H9 (cell line): ENCODE results near the gene KANK2. TPM values are rescaled to one million over a fixed set of nuclear protein-coding genes. Genes with fewer than 3 reads are reported as not detected.

Experiments used
- DNase-seq: peaks from one replicate; pipeline ENCODE4 v3.0.0-alpha.2; 2017
- H2AFZ ChIP-seq: one replicate; pipeline ENCODE4 v1.6.1; 2013; ENCODE audit warnings: mild to moderate bottlenecking, low read length, control low read depth, moderate library complexity
- H2AK5ac ChIP-seq: 2 replicates; pipeline ENCODE4 v1.6.1; 2013; ENCODE audit warnings: low read length, control low read depth, mixed read lengths; ENCODE audit not compliant: insufficient read length
- H2BK120ac ChIP-seq: one replicate; pipeline ENCODE4 v1.6.1; 2013; ENCODE audit warnings: low read depth, mild to moderate bottlenecking, low read length, control low read depth, inconsistent platforms; ENCODE audit not compliant: poor library complexity, severe bottlenecking
- H2BK12ac ChIP-seq: 2 replicates; pipeline ENCODE4 v1.6.1; 2013; ENCODE audit warnings: low read length, control low read depth, mixed read lengths, low read depth; ENCODE audit not compliant: insufficient read length
- H2BK15ac ChIP-seq: 2 replicates; pipeline ENCODE4 v1.6.1; 2013; ENCODE audit warnings: low read depth, low read length, control low read depth
- H2BK20ac ChIP-seq: one replicate; pipeline ENCODE4 v1.6.1; 2013; ENCODE audit warnings: low read depth, mild to moderate bottlenecking, low read length, control low read depth, inconsistent platforms; ENCODE audit not compliant: poor library complexity, severe bottlenecking
- H2BK5ac ChIP-seq: 2 replicates; pipeline ENCODE4 v1.6.1; 2013; ENCODE audit warnings: low read length, control low read depth, mixed read lengths; ENCODE audit not compliant: insufficient read length
- H3K14ac ChIP-seq: 2 replicates; pipeline ENCODE4 v1.6.1; 2013; ENCODE audit warnings: low read length, control low read depth; ENCODE audit not compliant: insufficient read depth
- H3K18ac ChIP-seq: 2 replicates; pipeline ENCODE4 v1.6.1; 2013; ENCODE audit warnings: low read depth, mild to moderate bottlenecking, mixed read lengths, low read length, control low read depth; ENCODE audit not compliant: insufficient read length
- H3K23ac ChIP-seq: 2 replicates; pipeline ENCODE4 v1.6.1; 2013; ENCODE audit warnings: low read length, control low read depth, mixed read lengths, low read depth; ENCODE audit not compliant: insufficient read length
- H3K23me2 ChIP-seq: 2 replicates; pipeline ENCODE4 v1.6.1; 2013; ENCODE audit warnings: low read depth, mild to moderate bottlenecking, mixed read lengths, low read length, control low read depth; ENCODE audit not compliant: insufficient read length, poor library complexity, severe bottlenecking
- H3K27ac ChIP-seq: 2 replicates; pipeline ENCODE4 v1.5.1; 2013; ENCODE audit warnings: low read length, control low read depth, mixed read lengths, low read depth; ENCODE audit not compliant: insufficient read length
- H3K27me3 ChIP-seq: 2 replicates; pipeline ENCODE4 v1.6.1; 2013; ENCODE audit warnings: low read length, control low read depth, inconsistent platforms; ENCODE audit not compliant: insufficient read depth
- H3K4ac ChIP-seq: 2 replicates; pipeline ENCODE4 v1.6.1; 2013; ENCODE audit warnings: low read depth, mild to moderate bottlenecking, control low read depth, inconsistent platforms, low read length, moderate library complexity
- H3K4me1 ChIP-seq: 2 replicates; pipeline ENCODE4 v1.6.1; 2013; ENCODE audit warnings: low read length, control low read depth, inconsistent platforms; ENCODE audit not compliant: insufficient read depth
- H3K4me2 ChIP-seq: 2 replicates; pipeline ENCODE4 v1.6.1; 2013; ENCODE audit warnings: low read length, control low read depth, mixed read lengths; ENCODE audit not compliant: insufficient read length, insufficient read depth
- H3K56ac ChIP-seq: 2 replicates; pipeline ENCODE4 v1.6.1; 2013; ENCODE audit warnings: low read depth, mild to moderate bottlenecking, mixed read lengths, low read length, control low read depth; ENCODE audit not compliant: insufficient read length
- H3K79me1 ChIP-seq: 2 replicates; pipeline ENCODE4 v1.6.1; 2013; ENCODE audit warnings: low read depth, mild to moderate bottlenecking, moderate library complexity, low read length, control low read depth, inconsistent platforms; ENCODE audit not compliant: insufficient read depth, poor library complexity, severe bottlenecking
- H3K79me2 ChIP-seq: 2 replicates; pipeline ENCODE4 v1.6.1; 2013; ENCODE audit warnings: low read length, control low read depth, inconsistent platforms; ENCODE audit not compliant: insufficient read depth
- H3K9ac ChIP-seq: 2 replicates; pipeline ENCODE4 v1.6.1; 2013; ENCODE audit warnings: low read length, control low read depth, mixed read lengths; ENCODE audit not compliant: insufficient read length; ENCODE audit errors: extremely low read depth
- H3K9me3 ChIP-seq: one replicate; pipeline ENCODE4 v1.6.1; 2013; ENCODE audit warnings: low read depth, low read length, inconsistent platforms; ENCODE audit not compliant: control insufficient read depth
- H3T11ph ChIP-seq: one replicate; pipeline ENCODE4 v1.6.1; 2013; ENCODE audit warnings: mild to moderate bottlenecking, low read length, control low read depth, inconsistent platforms
- H4K20me1 ChIP-seq: one replicate; pipeline ENCODE4 v1.6.1; 2013; ENCODE audit not compliant: control insufficient read depth, insufficient read length, insufficient read depth
- H4K5ac ChIP-seq: 2 replicates; pipeline ENCODE4 v1.6.1; 2013; ENCODE audit warnings: low read depth, mild to moderate bottlenecking, mixed read lengths, low read length, control low read depth; ENCODE audit not compliant: insufficient read length
- H4K8ac ChIP-seq: replicated peaks from 2 replicates; pipeline ENCODE4 v1.6.1; 2013; ENCODE audit warnings: low read length, control low read depth, mixed read lengths, low read depth; ENCODE audit not compliant: insufficient read length
- H4K91ac ChIP-seq: 2 replicates; pipeline ENCODE4 v1.6.1; 2013; ENCODE audit warnings: low read depth, mild to moderate bottlenecking, moderate library complexity, mixed read lengths, low read length, control low read depth; ENCODE audit not compliant: insufficient read length
- H3K27ac Mint-ChIP-seq, 3 experiments: 2 replicates in 2 of 3; 3 replicates in 1 of 3; pipeline ENCODE4 v1.8.0; 2020 to 2021; ENCODE audit warnings: mixed read lengths in 3 of 3, mild to moderate bottlenecking in 1 of 3, moderate library complexity in 1 of 3
- H3K27me3 Mint-ChIP-seq: 2 replicates; pipeline ENCODE4 v1.8.0; 2021; ENCODE audit warnings: low read depth, mild to moderate bottlenecking, moderate library complexity, mixed read lengths
- H3K36me3 Mint-ChIP-seq, 3 experiments: 2 replicates in 2 of 3; 3 replicates in 1 of 3; pipeline ENCODE4 v1.8.0; 2020 to 2021; ENCODE audit warnings: low read depth in 3 of 3, mixed read lengths in 3 of 3; ENCODE audit not compliant: insufficient read depth in 1 of 3
- H3K4me1 Mint-ChIP-seq, 2 experiments: 2 replicates each; pipeline ENCODE4 v1.8.0; 2020; ENCODE audit warnings: mixed read lengths in 2 of 2
- H3K4me3 Mint-ChIP-seq, 2 experiments: 2 replicates in 1 of 2; 3 replicates in 1 of 2; pipeline ENCODE4 v1.8.0; 2020 to 2021; ENCODE audit warnings: mild to moderate bottlenecking in 2 of 2, mixed read lengths in 2 of 2, moderate library complexity in 1 of 2
- H3K9me3 Mint-ChIP-seq, 2 experiments: 2 replicates in 1 of 2; 3 replicates in 1 of 2; pipeline ENCODE4 v1.8.0; 2020; ENCODE audit warnings: mild to moderate bottlenecking in 2 of 2, mixed read lengths in 2 of 2, moderate library complexity in 1 of 2
- WGBS: extraction: QIAGEN DNeasy Blood & Tissue Kit; methylation state at CpG from one replicate; pipeline ENCODE4 v1.1.7; 2013; ENCODE audit warnings: missing lambda C conversion rate, low lambda C conversion rate, mixed read lengths; ENCODE audit not compliant: insufficient read length; ENCODE audit errors: extremely low coverage; 5-methylcytosine and 5-hydroxymethylcytosine counted together
- total RNA-seq: library from RNA; stranded (reverse); gene quantifications from 2 replicates; pipeline ENCODE4 v1.2.1, GENCODE V29; 2021
- TF ChIP-seq, protein P1 (sequence below): fragments of 200-600 bp; sonication (generic); conservative IDR thresholded peaks from 3 replicates; pipeline ENCODE4 v1.8.0; 2021; ENCODE audit warnings: antibody characterized with exemption, mild to moderate bottlenecking

KANK2 gene
- total RNA-seq, 1 experiment from 2014 or later: 42.0 TPM

DNA sequence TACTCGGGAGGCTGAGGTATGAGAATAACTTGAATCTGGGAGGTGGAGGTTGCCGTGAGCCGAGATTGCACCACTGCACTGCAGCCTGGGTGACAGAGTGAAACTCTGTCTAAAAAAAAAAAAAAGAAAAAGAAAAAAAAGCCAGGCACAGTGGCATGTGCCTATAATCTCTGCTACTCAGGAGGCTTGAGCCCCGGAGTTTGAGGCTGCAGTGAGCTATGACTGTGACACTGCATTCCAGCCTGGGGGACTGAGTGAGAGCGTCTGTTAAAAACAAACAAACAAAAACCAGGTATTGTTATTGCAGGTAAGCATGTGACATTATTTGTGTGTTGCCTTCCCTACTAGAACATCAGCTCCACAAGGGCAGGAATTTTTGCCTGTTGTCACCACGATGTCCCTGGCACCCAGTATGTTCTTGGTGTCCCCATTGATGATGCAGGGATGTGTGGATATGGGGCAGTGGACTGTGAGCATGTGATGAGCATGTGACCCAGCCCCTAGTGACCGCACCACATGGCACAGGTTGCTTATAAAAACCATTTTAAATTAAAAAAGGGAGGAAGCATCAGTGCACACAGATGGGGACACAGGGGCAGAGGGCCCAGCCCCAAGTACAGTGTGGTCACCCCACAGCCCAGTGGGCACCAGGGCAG, 1.6 kb upstream of the KANK2 start:
- H3K9me3 ChIP-seq: no peaks in the 10 kb centered on the region
- H3K27ac Mint-ChIP-seq: no peak overlapping the region
- H3K27ac ChIP-seq: no peak overlapping the region
- H2BK5ac ChIP-seq: no peak overlapping the region
- no peaks in the 10 kb centered on the region for H3K79me1 ChIP-seq
- peaks cover 9 to 16% of the 10 kb centered on the region in 2 experiments for H3K4me1 Mint-ChIP-seq
- no peak overlapping the region for H2BK12ac ChIP-seq
- no peak overlapping the region for H4K5ac ChIP-seq
- H4K8ac ChIP-seq: no peak overlapping the region
- H3K56ac ChIP-seq: no peak overlapping the region
- peaks cover 3 to 30% (median 17%) of the 10 kb centered on the region in 3 experiments; a peak in 5 of 7 replicates for H3K36me3 Mint-ChIP-seq
- no peak overlapping the region for H3T11ph ChIP-seq
- WGBS: no CpG with 5 or more reads among the region's 7 CpGs
- no peaks in the 10 kb centered on the region for H4K20me1 ChIP-seq
- TF ChIP-seq, protein P1, sequence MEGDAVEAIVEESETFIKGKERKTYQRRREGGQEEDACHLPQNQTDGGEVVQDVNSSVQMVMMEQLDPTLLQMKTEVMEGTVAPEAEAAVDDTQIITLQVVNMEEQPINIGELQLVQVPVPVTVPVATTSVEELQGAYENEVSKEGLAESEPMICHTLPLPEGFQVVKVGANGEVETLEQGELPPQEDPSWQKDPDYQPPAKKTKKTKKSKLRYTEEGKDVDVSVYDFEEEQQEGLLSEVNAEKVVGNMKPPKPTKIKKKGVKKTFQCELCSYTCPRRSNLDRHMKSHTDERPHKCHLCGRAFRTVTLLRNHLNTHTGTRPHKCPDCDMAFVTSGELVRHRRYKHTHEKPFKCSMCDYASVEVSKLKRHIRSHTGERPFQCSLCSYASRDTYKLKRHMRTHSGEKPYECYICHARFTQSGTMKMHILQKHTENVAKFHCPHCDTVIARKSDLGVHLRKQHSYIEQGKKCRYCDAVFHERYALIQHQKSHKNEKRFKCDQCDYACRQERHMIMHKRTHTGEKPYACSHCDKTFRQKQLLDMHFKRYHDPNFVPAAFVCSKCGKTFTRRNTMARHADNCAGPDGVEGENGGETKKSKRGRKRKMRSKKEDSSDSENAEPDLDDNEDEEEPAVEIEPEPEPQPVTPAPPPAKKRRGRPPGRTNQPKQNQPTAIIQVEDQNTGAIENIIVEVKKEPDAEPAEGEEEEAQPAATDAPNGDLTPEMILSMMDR: no peak
- peak overlapping the region; percentile 59 to 60; a peak in 3 of 5 replicates for H3K4me3 Mint-ChIP-seq
- H3K23ac ChIP-seq: no peak overlapping the region
- H3K18ac ChIP-seq: no peak overlapping the region
- H3K9ac ChIP-seq: no peak overlapping the region
- H2BK20ac ChIP-seq: no peak overlapping the region
- no peak overlapping the region for H3K4me2 ChIP-seq
- no peak overlapping the region for H3K14ac ChIP-seq
- H3K27me3 Mint-ChIP-seq: peaks cover 2% of the 10 kb centered on the region; the same call in 1 of the 2 replicates
- H3K4me1 ChIP-seq: no peaks in the 10 kb centered on the region; the same call in 1 of the 2 replicates
- no peak overlapping the region for H3K4ac ChIP-seq
- no peak overlapping the region for H4K91ac ChIP-seq
- no peak for DNase-seq
- H2AK5ac ChIP-seq: no peak overlapping the region
- H2BK15ac ChIP-seq: no peak overlapping the region
- H3K9me3 Mint-ChIP-seq: no peaks in the 10 kb centered on the region
- H2AFZ ChIP-seq: no peak overlapping the region
- H3K27me3 ChIP-seq: no peaks in the 10 kb centered on the region
- H2BK120ac ChIP-seq: no peak overlapping the region
- H3K79me2 ChIP-seq: no peaks in the 10 kb centered on the region
- peaks cover 4% of the 10 kb centered on the region for H3K23me2 ChIP-seq
